Peyer's patch (tissue), 4 donors: ENCODE results near the gene NCKAP5L.

ENCODE experiments used
- CTCF ChIP-seq, 6 experiments: fragments of 450-650 bp in 4 of 6; fragments of 200-600 bp in 2 of 6; sonication (generic) in 1 of 6; IDR thresholded peaks; one replicate each; pipeline ENCODE4 v1.5.1; 2017 to 2019; ENCODE audit warnings: antibody characterized with exemption in 6 of 6, mild to moderate bottlenecking in 3 of 6, moderate library complexity in 1 of 6
- POLR2A ChIP-seq, 2 donors: fragments of 450-650 bp; IDR thresholded peaks; one replicate each; pipeline ENCODE4 v1.5.1; 2017; ENCODE audit warnings: antibody characterized with exemption in 2 of 2, mild to moderate bottlenecking in 2 of 2, moderate library complexity in 2 of 2

- TF ChIP-seq CTCF (IDR thresholded peaks at IDR 0.05) (no peak), POLR2A (IDR thresholded peaks at IDR 0.05) (no peak)
Measured at GRCh38 chr12:49779581-49779980, 48.6 kb downstream of the NCKAP5L start.
